Esophagus (tissue), 2 donors: ENCODE data around the gene IRF4. TPM values are rescaled to one million over a fixed set of nuclear protein-coding genes. Genes with fewer than 3 reads are reported as not detected.
"Not testable (repeated sequence)": the region's sequence is repeated elsewhere in the genome, so short reads cannot be mapped to it uniquely, and the experiment has no call there.

Source experiments
- H3K27ac ChIP-seq, 2 donors: one replicate each; pipeline ENCODE4 v1.5.1; 2013; ENCODE audit warnings: low read depth in 2 of 2, mild to moderate bottlenecking in 2 of 2, inconsistent platforms in 1 of 2, low read length in 1 of 2, moderate library complexity in 1 of 2
- H3K27me3 ChIP-seq, 2 donors: one replicate each; pipeline ENCODE4 v1.6.1; 2013; ENCODE audit warnings: low read length in 2 of 2, control low read depth in 1 of 2, mild to moderate bottlenecking in 1 of 2; ENCODE audit not compliant: insufficient read depth in 2 of 2, control insufficient read depth in 1 of 2
- H3K36me3 ChIP-seq, 2 donors: one replicate each; pipeline ENCODE4 v1.6.1; 2013; ENCODE audit warnings: low read length in 1 of 2; ENCODE audit not compliant: control insufficient read depth in 2 of 2, insufficient read depth in 2 of 2
- H3K4me1 ChIP-seq, 2 donors: one replicate each; pipeline ENCODE4 v1.6.1; 2013; ENCODE audit warnings: low read length in 1 of 2; ENCODE audit not compliant: control insufficient read depth in 2 of 2, insufficient read depth in 2 of 2
- H3K4me3 ChIP-seq, 2 donors: one replicate each; pipeline ENCODE4 v1.5.1; 2013; ENCODE audit warnings: low read length in 2 of 2, mild to moderate bottlenecking in 2 of 2, low read depth in 1 of 2, moderate library complexity in 1 of 2
- H3K9me3 ChIP-seq, 2 donors: one replicate each; pipeline ENCODE4 v1.6.1; 2013; ENCODE audit warnings: mild to moderate bottlenecking in 2 of 2, low read depth in 1 of 2, low read length in 1 of 2, moderate library complexity in 1 of 2; ENCODE audit not compliant: control insufficient read depth in 2 of 2, insufficient read depth in 1 of 2
- WGBS, 2 donors: extraction: QIAGEN DNeasy Blood & Tissue Kit; methylation state at CpG; one replicate each; pipeline ENCODE4 v1.1.7; 2013; 5-methylcytosine and 5-hydroxymethylcytosine counted together
- polyA plus RNA-seq, 2 donors: library from polyadenylated mRNA; stranded (reverse); fragments of 200-250 nt; gene quantifications; one replicate each; pipeline ENCODE4 v1.2.3, GENCODE V29; 2013
- donor health status: healthy with polysubstance abuse.
- donor health status: Bipolar disorder and iron deficiency.

The IRF4 gene
- polyA plus RNA-seq, 2 donors, result 0.27 to 0.28 TPM

DNA sequence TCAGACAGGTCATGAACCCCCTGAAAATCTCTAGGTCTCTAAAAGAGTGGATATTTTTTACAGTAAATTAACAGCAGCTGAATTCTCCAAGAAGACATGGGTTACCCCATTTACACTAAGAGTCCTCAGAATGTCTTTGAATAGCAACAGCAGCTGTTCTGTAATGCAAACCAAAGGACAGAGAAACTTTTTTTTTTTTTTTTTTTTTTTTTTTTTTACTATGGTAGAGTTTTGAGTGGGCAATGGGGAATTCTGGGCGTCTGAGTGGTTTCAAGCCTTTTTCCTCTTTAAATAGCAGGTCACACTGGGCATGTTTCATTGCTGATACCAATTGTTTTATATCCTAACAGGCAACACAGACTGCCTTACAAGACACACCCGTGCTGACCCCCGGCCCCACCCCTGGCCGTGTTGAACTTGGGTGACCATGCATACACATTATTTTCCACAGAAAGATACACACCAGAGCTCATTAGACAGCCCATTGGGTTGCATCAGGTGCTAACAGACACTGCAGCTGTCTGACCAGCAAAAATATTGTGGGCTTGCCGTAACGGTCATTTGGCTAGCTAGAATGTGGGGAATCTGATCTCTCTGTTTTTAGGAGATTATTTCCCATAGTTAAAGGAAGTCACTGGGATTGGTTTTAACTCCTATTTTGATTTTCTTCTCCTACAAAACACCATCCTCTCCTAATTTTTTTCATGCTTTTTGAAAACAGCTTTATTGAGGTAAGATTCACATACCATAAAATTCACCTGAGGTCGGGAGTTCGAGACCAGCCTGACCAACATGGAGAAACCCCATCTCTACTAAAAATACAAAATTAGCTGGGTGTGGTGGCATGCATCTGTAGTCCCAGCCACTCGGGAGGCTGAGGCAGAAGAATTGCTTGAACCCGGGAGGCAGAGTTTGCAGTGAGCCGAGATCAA is 26.7 kb upstream of the IRF4 start:
- Histone ChIP-seq H3K27me3 (no peaks in the 10 kb centered on the region), H3K27ac (no peak overlapping the region), H3K36me3 (no peaks in the 10 kb centered on the region), H3K4me3 (no peak overlapping the region), H3K9me3 (peaks cover 9 to 18% of the 10 kb centered on the region in 2 donors), H3K4me1 (no peaks in the 10 kb centered on the region)
- 73 to 75% methylated on average over 11 of the region's 11 CpGs for WGBS, 2 donors

DNA sequence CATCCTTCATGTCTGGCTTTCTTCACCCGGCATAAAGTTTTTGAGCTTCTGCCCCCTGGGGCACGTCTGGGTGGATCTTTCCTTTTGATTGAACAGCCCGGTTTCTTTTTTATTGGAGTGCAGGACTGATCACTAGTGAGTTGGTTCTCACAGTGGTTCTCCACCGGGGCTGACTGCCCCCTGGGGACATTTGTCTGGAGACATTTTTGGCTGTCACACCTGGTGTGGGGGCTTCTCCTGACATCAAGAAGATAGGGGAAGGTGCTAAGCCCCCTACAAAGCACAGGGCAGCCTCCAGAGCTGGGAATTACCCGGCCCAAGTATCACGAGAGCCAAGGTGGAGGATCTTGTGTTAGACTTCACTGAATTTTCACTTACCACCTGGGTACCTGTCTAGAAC is 25.7 kb upstream of the IRF4 start:
- Histone ChIP-seq H3K27me3 (no peaks in the 10 kb centered on the region), H3K9me3 (peaks cover 9 to 20% of the 10 kb centered on the region in 2 donors), H3K36me3 (no peaks in the 10 kb centered on the region), H3K4me3 (no peak overlapping the region), H3K27ac (no peak overlapping the region), H3K4me1 (no peaks in the 10 kb centered on the region)
- WGBS, 2 donors, result 70 to 78% methylated on average over 6 of the region's 6 CpGs

DNA sequence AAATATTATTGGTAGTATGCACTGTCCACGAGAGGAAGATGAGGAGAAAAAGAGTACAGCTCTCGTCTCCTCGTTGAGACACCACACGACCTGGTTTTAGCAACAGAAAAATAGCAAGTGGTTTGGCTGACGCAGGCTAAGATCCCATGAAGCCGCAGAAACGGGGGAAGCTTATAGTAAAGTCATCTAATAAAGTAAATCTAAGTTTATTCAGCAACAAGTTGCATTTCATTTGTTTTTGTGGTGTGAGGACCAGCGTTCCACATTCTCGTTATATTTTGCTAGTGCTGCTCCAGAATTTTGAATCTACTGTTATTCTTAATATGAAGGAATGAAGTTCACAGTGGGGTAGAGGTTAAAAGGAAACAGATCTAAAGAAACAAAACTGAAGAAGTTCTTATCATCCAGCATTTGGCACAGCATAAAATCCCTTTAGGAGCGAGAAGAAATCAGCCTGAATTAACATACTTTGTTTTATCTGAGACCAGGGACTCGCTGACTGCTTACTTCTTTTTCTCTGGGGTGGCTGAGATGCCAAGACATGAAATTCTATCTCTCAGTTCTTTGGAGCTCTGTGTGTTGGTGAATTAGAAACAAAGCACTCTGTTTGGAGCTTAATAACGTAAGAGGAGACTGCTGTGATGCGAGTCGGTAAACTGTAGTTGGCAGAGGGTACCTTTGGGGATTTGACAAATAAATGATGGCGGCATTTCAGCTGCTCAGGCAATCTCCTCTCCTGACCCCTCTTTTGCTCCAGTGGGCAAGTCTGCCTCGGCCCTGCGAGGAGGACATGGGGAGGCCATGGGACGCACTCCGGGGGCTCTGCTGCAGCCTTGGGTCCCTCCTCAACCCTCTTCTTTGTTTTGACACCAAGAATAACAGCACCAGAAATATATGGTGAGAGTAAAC is 24.9 kb upstream of the IRF4 start:
- Histone ChIP-seq H3K27ac (no peak overlapping the region), H3K4me3 (no peak overlapping the region), H3K36me3 (no peaks in the 10 kb centered on the region), H3K27me3 (no peaks in the 10 kb centered on the region), H3K4me1 (no peaks in the 10 kb centered on the region), H3K9me3 (peaks cover 9 to 20% of the 10 kb centered on the region in 2 donors)
- WGBS, 2 donors, result 75 to 77% methylated on average over 19 of the region's 19 CpGs

- H3K27ac ChIP-seq, result no peak overlapping the region
- H3K9me3 ChIP-seq, result peaks cover 13 to 24% of the 10 kb centered on the region in 2 donors
- 81 to 84% methylated on average over 8 of the region's 8 CpGs for WGBS, 2 donors
- no peak overlapping the region for H3K4me3 ChIP-seq
- no peaks in the 10 kb centered on the region for H3K27me3 ChIP-seq
- no peaks in the 10 kb centered on the region for H3K4me1 ChIP-seq
- H3K36me3 ChIP-seq, result no peaks in the 10 kb centered on the region
Observed at GRCh38 chr6:367298-367794, 24.2 kb upstream of the IRF4 start.

DNA sequence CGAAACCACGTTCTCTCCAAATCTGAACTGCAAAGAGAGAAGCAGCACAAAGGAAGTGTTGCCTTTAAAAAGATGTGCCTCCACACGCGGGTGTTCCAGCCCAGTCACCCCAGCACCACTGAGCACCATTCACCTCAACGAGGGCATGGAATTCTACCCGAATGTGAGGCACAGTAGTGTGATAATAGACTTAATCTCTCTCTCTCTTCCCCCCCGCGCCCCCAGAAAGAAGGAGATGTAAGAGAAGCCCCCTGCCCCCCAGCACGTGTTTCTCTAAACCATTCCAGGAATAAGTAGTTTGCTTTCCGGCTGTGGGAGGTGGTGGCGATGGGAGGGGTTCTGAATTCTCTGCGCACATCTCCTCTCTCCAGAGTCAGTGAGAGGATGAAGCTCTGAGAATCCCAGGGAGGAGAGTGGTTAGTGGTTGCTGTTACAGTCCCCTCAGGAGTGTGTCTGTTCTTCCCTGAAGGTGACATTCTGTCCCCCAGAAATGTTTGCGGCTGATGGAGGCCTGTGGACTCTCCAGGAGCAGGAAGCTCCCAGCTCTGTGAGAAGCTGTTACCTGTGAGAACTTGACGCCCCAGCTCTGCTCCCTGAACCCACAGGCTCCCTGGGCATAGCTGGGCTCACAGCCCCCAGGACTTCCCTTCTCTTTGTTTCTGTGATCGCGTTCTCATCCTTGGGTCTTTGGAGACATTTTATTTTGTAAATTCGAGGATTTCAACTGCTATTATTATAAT is 23.5 kb upstream of the IRF4 start:
- H3K36me3 ChIP-seq, result no peaks in the 10 kb centered on the region
- H3K27me3 ChIP-seq, result no peaks in the 10 kb centered on the region
- no peak overlapping the region for H3K27ac ChIP-seq
- H3K9me3 ChIP-seq, result peaks cover 11 to 28% of the 10 kb centered on the region in 2 donors
- H3K4me3 ChIP-seq, result no peak overlapping the region
- WGBS, 2 donors, result 78% methylated on average over 17 of the region's 17 CpGs
- no peaks in the 10 kb centered on the region for H3K4me1 ChIP-seq

DNA sequence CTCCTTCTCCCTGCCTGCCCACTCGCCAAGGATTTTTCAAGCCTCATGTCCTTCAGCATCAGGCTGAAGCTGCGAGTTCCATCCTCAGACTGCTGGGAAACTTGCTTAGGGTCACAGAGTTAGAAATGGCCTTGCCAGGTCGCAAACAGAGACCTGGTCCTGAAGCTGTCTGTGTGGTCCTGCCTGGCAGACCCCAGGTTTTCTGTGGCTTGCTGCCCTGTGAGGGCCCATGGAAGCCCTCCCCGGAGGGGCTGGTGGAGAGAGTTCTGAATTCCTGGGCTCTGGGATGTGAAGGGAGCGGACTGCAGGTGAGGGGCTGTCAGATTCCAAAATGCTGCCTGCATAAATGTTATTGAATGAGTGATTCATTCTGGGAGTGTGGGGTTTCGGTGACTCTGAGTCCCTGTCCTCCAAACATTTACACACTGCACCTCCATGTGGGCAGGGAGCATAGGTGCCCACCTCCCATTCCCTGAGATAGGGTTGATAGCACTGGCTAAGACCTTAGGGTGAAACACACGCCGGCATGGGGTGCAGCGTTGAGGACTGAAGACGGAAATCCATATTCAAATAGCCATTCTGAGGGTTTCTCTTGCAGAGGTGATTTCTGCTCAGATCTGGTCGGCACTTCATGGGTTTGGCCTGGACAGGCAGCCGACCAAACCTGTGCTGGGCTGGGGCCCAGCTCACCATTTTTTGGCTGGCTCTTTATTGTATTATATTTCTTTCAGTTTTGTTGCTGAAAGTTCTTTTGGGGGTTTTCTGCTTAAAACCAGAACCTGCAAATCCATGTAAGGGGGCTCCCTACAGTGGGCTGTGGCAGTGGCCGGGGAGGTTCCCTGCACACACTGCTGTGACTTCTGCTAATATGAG is 21.8 kb upstream of the IRF4 start:
- Histone ChIP-seq H3K27me3 (no peaks in the 10 kb centered on the region), H3K27ac (no peak overlapping the region), H3K36me3 (no peaks in the 10 kb centered on the region), H3K4me3 (no peak overlapping the region), H3K4me1 (no peaks in the 10 kb centered on the region), H3K9me3 (peaks cover 9 to 25% of the 10 kb centered on the region in 2 donors)
- 80 to 81% methylated on average over 13 of the region's 13 CpGs for WGBS, 2 donors

DNA sequence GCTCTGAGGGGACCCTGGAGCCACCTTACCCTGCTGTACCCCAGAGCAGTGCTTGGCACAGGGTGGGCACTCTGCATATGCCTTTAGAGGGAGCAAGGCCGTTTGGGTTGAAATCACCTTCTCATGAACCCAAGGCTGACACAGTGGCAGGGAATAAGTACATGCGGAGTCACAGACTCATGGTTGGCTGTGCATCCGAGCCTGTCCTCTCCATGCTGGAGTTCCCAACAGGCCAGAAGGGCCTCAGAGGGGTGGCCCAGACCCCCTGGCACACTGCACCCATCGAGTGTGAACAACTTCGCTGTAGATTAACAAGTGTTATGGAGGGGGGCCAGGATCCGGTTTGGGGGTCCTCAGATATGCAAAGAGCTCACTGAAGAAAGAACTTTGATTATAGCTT is 21.0 kb upstream of the IRF4 start:
- Histone ChIP-seq H3K27me3 (no peaks in the 10 kb centered on the region), H3K9me3 (peaks cover 9 to 26% of the 10 kb centered on the region in 2 donors), H3K27ac (no peak overlapping the region), H3K36me3 (no peaks in the 10 kb centered on the region), H3K4me1 (no peaks in the 10 kb centered on the region), H3K4me3 (no peak overlapping the region)
- WGBS, 2 donors, result 73% methylated on average over 6 of the region's 6 CpGs

- H3K36me3 ChIP-seq, H3K27ac ChIP-seq, H3K27me3 ChIP-seq, H3K4me3 ChIP-seq, H3K4me1 ChIP-seq: not testable (repeated sequence)
- peaks cover 7 to 26% of the 10 kb centered on the region in 2 donors for H3K9me3 ChIP-seq
- 88 to 94% methylated on average over 2 of the region's 2 CpGs for WGBS, 2 donors
Observed at GRCh38 chr6:371851-372250, 19.7 kb upstream of the IRF4 start.
